Epithelial cell of proximal tubule (primary cell): ENCODE measurements around the gene RAD9A. TPM values are rescaled to one million over a fixed set of nuclear protein-coding genes. Genes with fewer than 3 reads are reported as not detected.
A peak's percentile ranks its signal among the peaks of the same experiment; 100 is the strongest.

ENCODE experiments used
- DNase-seq: peaks from one replicate; pipeline ENCODE4 v3.0.0-alpha.2; 2011; ENCODE audit warnings: low read depth
- H3K4me3 ChIP-seq: 2 replicates; pipeline ENCODE4 v1.5.1; 2011; ENCODE audit warnings: low read depth, mild to moderate bottlenecking, low read length
- total RNA-seq: library from RNA; depleted of rRNA; stranded (reverse); fragments of >200 nt; gene quantifications from 2 replicates; pipeline ENCODE4 v1.2.3, GENCODE V29; 2015
- TF ChIP-seq, protein P1 (sequence below): conservative IDR thresholded peaks from 2 replicates; pipeline ENCODE4 v1.5.1; 2012; ENCODE audit warnings: low read depth, mild to moderate bottlenecking, low read length

RAD9A gene
- total RNA-seq, 1 donor from 2014 or later = 20.9 TPM

DNA sequence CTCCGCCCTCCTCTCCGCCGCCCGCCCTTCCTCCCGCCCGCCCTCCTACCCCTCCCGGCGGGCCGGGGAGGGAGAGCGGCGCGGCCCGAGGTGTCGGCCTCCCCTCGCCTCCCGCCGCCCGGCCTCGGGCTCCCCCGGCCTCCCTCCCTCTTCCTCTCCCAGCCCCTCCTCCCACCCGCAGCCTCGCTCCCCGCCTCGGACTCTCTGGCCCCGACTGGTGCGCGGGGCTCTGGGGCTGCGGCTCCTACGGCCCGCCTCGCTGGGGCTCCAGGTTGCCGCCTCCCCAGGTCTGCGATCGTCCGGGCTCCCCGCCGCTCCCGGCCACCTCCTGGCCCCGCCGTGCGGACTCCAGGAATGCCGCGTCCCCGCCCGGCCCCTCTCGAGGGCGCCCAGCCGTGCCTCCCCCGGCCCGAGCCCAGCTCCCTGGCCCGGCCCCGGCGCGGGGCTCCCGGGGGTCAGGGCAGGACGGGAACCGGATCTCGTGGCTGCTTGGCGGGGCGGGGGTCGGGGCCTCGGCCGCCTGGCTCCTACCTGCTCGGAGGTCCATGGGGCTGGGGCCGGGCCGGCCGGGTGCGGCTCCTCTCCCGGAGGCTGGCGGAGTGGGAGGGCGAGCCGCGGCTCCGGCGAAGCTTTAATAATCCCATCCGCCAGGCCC is 18.7 kb upstream of the RAD9A start, which contains the start of gene CLCF1:
CLCF1 (minus strand) TSS at position 606 of the 655 bp plus-strand sequence; CDS start at position 547, 59 bp downstream.
- peak within 1 kb of the TSS; percentile 74 for H3K4me3 ChIP-seq
- TF ChIP-seq, protein P1, sequence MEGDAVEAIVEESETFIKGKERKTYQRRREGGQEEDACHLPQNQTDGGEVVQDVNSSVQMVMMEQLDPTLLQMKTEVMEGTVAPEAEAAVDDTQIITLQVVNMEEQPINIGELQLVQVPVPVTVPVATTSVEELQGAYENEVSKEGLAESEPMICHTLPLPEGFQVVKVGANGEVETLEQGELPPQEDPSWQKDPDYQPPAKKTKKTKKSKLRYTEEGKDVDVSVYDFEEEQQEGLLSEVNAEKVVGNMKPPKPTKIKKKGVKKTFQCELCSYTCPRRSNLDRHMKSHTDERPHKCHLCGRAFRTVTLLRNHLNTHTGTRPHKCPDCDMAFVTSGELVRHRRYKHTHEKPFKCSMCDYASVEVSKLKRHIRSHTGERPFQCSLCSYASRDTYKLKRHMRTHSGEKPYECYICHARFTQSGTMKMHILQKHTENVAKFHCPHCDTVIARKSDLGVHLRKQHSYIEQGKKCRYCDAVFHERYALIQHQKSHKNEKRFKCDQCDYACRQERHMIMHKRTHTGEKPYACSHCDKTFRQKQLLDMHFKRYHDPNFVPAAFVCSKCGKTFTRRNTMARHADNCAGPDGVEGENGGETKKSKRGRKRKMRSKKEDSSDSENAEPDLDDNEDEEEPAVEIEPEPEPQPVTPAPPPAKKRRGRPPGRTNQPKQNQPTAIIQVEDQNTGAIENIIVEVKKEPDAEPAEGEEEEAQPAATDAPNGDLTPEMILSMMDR = no peak
- DNase-seq = no peak

DNA sequence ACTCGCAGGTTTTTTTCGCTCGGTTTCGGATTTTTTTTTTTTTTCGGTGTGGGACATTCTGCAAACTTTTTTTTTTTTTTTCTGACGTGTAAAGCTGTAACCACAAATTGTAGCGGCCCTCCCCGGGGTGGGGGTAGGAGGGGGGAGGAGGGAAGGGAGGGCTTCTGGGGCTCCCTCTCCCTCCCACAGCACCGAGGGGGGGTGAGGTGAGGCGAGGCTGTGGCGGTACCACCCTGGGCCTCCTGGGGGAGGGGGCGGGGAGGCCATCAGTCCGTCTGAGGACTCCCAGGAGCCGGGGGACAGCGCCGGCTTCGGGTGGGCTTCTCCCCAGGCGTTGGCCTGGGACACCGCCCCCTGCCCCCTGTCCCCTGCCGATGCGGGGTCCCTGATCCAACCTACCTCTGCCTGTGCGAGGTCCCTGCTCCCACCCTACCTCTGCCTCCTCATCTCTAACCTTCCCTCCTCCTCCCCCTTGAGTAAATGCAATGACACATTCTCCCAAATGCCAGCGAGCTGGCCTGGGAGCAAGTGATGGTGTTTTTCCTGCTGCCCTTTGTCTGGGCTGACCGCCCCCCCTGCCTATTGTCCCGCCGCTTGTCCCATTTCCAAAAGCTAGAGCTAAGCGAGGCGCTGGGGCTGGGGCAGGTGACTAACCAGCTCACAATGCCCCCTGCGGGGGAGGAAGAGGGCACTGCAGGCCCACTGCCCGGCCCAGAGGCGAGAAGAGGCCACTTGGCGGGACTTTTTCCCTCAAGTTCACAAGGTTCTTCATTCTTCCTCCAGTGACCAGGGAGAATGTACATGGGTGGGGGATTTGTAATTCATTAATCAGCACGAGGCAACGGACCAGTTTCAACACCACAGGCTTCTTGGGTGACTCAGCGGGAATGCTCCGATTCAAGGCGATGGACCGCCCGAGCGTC is 17.9 kb upstream of the RAD9A start:
- peak overlapping the region; percentile 74 for H3K4me3 ChIP-seq
- TF ChIP-seq, protein P1 = peak; percentile 57
- DNase-seq = peak; percentile 100

DNA sequence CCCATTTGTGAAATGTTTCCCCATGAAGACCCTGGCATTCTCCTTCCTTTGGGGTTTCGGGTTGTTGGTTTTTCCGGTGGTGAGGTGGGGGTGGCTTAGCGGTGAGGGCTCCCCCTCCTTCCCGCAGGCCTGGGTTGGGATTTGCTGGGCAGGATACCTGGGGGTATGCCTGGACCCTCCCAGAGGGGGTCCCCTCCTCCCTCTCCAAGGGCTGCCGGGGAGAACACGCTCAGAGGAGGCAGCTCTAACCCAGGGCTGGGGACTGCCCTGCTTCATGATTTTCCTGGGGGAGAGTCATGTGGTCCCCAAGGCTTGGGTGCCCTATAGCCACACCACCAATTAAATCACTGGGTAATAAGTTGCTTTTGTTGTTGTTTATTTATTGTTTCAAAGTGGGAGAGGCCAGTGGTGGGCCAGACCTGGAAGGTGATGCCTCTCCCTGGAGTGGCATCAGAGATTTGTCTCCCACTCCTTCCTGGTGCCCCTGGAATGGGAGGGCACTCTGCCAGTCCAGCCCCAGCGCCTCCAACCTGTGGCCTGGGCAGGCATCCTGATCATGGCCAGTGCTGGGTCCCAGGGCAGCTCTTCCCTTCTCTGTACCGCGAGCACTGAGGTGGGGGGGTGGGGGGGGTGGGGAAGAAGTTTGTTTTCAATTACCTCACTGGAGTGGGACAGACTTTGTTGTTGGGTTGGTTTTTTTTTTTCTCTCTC is 17.1 kb upstream of the RAD9A start:
- H3K4me3 ChIP-seq = peak overlapping the region; percentile 33
- TF ChIP-seq, protein P1 = no peak
- no peak for DNase-seq

DNA sequence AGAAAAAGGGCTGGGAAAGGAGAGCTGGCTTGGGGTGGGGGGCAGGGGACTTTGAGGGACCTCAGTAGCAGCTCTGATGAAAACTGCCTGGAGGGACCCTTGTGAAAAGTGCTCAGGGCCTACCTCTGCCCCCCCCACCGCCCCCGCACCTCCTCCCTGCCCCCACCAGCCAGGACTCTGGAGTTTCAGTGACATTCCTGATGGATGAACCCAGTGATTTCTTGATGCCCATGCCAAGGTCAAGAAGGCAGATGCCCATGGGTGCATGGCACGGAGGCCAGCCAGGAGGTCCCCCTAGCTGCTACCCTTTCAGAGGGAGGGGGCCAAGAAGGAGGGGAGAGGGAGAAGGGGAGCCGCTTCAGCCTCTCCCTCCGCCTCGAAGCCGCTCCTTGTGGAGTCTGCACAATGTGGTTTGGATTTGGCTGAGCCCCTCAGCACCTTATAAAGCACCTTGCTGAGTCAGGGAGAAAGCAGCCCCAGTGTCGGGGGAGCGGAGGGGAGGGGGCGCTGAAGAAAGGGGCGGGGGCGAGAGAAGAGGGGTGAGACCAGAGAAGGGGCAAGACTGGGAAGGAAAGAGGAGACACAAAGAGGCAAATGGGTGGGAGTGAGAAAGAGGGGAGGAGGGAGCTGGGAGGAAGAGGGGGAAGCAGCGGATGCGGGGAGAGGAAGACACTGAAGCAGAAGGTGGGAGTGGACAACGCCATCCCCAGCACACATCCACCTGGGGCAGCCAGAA is 16.3 kb upstream of the RAD9A start:
- no peak for DNase-seq
- TF ChIP-seq, protein P1 = no peak
- peak overlapping the region; percentile 29 for H3K4me3 ChIP-seq

DNA sequence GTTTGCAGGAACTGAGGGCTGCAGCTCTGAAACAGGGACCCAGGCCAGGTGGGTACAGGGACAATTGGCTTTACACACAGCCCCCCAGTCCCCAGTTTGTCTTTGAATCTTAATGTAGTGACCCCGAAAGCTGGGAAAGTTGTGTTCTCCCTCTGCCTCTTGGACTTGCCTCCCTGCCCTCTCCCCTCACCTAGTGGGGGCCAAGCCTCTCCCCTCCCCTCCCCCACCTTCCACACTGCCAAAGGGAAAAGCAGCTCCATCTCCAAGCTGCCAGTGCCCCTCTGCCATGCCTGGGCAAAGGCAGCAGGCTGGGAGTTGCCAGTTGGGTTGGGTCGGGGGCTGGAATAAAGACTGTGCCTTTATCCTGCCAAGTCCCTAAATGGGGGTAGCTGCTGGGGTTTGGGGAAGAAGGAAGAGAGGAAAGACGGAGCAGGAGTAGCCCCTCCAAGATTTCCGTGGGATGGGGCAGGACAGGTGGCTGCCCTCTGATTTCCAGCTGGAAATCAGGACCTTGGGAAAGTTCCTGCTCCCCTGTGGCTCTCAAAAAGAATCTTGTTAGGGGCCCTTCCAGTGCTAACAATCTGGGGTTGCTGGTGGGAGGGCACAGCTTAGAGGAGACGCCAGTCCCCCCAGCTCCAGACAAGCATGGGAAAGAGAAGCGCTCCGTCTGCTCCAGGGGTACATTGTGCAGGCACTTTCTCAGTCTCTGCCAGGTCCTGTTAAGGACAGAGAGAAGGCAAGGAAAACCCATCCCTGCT is 15.5 kb upstream of the RAD9A start:
- H3K4me3 ChIP-seq = peak overlapping the region; percentile 29
- no peak for DNase-seq
- TF ChIP-seq, protein P1 = no peak
